Epidermal melanocyte (primary cell): ENCODE results near the gene OXNAD1.

Experiments
- DNase-seq: peaks from one replicate; pipeline ENCODE4 v3.0.0; 2011; ENCODE audit warnings: low spot score; ENCODE audit not compliant: insufficient read length

OXNAD1 gene

DNA sequence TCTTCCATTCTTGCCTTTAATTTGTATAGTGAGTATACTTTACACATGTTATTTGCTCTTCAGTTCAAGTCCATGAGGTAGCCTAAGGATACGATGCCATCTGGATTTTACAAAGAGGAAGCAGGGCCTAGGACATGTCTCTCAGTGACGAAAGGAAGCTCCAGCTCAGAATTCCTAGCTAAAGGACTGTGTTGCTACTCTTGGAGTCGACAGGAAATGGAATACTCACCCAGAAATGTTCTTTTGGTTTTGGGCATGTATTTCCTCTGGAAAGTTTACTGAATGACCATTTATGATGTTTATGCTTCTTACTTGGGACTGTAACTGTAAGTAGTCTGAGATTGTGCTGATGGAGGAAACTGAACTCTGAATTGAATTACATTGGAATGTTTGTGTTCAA lies 12.5 kb downstream of the OXNAD1 start:
- no peak for DNase-seq

DNA sequence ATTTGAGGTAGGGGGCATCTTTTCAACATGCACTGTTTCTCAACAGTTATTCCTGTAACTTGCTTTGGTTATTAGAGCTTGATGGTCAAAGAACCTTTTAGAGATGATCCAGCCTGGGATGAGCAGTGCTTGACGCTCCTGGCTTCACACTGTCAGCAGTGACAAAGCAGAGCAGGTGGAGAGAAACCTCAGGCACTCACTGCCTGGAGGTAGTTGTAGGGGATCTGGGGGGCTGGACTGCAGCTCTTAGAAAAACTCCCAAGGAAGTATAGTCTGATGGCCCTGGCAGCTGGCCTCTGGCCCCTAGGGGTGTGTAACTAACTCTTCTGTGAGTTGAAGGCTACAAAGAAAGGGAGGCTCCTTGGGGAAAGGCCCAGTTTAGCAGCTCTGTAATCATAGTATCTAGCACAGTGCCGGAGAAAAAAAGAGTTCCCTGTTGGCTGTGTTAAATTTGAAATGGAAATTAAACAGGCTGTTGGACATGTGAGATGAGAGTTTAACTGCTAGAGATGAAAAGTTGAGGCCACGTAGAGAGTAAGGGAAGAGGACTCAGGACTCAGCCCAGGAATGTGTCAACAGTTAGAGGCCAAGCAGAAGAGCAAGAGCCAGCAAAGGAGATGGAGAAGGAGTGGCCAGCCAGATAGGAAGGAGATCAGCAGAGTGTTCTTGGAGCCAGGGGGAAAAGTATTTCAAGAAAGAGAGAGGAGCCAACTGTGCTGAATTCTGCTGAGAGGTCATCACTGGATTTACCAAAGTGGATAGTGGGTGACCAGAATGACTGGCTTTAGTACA lies 14.2 kb downstream of the OXNAD1 start:
- DNase-seq = no peak

DNA sequence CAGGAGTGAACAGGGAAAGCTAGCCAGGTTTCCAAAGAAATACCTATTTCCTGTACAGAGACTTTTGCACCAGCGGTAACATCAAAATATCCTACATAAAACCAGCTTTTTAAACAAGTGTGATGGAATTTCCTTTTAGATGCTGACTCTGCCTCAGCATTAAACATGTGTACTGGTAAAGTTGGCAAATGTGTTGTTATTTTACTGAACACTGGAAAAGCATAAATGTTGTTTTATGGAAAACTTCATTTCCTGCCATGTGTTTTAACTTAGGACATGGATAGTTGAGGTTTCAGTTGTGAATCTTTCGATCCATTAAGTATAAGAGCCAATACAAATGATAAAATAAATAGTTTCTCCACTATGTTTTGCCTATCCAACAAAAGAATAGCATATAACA lies 15.7 kb downstream of the OXNAD1 start:
- DNase-seq = no peak

DNA sequence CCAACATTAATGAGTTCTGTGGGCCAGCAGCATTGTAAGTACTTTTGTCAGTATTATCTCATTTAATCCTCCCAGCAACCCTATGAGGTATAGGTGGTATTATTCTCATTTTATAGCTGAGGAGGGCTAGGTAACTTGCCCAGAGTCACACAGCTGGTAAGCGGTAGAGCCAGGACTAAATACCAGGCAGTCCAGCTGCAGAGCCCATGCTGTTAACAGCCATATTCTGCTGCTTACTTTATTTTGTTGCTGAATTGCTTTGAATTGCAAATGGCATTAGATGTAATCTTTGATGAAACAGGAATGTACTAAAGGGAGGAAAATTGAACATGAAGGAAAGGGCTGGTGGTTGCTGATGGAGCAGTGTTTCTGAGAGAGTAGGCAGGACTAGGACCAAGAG lies 19.6 kb downstream of the OXNAD1 start:
- no peak for DNase-seq

DNA sequence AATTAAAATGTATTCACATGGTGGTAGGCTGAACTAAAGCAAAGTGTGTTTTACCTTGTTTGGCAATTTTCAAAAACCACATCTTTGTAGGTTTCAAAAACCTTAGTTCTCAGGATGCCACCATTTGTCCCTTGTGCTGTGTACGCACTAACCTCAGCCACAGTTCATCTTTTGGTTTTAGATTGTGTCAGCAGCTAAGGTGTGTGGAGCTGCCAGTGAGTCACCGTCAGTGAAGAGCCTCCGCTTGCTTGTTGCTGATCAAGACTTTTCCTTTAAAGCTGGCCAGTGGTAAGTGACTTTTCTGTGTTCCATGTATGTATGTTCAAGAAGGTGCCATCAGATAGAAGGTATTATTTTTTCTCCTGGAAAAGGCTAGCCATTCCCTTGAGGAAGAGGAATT lies 21.1 kb downstream of the OXNAD1 start:
- DNase-seq = no peak

DNA sequence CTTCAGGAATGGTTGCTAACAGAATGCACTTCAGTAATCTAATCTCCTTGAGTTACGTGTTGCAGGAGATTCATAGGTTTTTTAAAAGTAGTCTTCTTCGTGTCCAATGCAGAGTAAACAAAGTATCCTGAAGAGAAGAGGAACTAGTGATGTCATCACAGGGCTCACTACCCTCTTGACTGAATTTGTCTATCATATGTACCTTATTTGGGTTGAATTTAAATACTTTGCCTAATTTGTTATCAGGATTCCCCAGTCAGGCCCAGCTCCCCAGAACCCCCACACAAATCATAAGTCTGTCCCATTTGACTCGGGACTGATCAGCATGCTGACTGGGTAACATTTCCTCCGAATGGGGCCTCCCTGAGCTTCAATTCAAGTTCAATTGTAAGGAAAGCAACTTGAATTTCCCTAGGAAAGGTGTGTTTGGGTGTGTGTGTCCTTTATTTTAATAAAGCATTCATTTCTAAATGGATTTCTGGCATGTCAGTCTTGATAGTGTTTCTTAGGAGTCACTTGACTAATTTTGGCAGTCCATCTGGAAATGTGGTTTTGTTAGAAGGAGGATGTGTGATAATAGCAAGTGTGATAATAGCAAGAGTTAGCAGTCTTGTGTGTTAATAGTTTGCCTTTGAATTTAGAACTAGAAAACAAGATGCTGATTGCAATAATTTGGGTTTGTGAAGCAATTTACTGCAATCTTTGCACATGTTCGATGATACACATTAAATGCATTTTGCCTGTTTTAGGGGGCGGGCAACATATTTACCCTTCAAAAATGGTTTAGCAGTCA lies 21.9 kb downstream of the OXNAD1 start:
- DNase-seq = no peak

DNA sequence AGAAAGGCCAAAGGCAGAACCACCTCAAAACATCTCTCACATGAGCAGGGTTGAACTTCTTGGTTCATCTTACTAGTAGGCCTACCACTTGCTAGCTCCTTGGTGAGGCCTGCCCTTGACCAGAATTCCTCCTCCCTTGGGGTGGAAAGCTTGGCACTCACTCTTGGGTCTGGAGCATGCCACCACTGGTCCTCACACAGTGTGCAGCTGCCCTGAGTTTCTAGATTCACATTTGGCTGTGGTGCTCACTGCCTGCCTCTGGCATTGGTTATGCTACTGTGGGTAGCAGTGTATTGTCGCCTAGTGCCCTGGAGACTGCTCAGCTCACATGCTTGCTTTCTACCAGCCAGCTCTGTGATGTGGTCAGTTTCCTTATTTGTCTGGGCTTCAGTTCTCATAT lies 23.7 kb downstream of the OXNAD1 start:
- no peak for DNase-seq

DNA sequence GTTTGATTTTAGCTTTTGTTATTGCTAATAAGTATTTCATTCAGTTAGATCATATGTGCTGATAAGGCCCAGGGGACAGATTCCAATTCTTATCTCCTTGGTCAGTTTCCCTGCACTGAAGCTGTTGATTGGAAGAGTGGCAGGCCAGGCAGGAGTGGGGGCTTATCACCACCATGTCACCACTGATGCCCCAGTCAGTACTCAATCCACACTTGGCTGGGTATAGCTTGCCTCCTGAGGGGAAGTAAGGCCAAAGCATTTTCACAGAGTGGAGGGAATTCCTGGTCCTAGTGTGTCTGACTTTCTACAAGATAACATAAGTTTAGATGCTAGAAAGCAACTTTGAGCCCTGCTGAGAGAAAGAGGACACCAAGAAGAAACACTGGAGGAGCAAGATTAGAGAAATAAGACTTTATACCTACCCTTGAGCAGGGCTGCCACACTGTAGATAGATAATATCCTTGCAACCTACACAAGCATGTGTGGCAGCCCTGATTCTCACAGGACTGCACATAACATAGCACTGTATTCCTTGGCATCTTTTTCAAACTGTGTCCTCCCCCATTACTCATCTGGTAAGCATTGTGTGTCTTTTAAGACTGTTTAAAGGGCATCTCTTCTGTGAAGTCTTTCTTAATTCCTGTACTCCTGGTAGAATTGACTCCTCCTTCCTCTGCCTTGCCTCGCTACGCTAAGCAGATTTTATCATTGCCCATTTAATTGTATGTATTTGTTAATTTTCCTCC lies 24.3 kb downstream of the OXNAD1 start:
- no peak for DNase-seq

DNA sequence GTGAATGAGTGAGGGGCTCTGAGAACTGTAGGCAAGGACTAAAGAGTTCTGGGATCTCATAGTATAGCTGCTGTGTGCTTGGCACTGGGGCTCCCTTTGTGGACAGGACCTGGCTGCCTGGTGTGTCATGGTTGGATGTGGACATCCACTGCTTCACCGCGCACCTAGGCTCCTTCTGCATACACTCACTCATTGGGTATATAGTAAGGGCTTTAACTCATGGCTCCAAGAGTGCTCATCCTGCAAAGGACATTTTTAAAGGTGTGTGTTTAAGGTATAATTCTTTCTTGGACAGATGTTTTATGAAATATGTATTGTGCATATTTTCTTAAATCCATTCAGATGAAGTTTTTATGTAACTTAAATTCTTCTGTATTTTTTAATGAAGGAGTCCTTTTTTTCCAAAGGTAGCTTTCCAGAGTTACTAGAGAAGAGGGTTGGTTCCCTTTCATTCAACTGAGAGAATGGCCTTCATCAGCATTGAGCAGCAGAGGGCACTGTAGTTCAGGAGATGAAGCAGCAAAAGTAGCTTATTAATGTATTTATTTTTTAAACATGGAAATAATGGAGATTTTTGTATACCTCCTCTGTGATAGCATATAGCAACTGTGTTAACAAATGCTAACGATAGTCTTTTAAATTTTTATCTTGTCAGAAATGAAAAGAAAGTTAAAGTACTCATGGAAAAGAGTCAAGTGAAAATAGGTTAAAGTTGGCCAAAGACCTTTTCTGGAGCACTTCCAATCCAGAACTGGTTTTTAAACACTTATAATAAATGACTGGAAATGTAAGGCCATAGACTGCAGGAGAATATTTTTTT lies 25.2 kb downstream of the OXNAD1 start:
- DNase-seq = no peak

DNA sequence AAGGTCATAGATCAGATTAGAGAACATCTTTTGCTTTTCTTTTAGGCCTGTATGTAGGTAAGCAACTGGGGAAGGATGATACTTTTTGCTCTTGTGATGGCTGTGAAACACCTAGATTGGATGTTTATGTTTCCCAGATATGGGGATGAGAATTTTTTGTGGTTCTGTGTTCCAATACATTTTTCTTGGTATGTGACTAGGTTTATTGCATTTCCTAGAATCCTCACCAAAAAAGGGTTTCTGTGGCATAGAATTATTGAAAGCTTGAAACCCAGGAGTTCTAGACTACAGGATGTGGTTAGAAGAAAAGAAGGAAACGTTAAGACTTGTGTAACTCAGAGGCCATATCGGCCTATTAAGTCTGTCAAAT lies 25.8 kb downstream of the OXNAD1 start:
- no peak for DNase-seq

DNA sequence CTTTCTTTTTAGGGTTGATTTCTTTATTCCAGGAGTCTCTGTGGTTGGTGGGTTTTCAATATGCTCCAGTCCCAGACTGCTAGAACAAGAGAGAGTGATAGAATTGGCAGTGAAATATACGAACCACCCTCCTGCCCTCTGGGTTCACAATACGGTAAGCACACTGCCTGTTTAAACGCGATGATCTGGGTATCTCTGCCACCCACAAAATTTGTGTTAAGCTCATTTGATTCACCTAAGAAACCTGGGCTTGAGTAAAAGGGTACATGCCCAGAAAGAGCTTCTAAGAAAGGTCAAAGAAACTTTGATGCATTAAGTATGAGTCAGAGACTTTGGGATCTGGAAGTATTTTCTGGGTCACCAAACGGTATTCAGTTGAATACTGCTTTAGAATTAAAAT lies 29.8 kb downstream of the OXNAD1 start:
- DNase-seq = no peak

DNA sequence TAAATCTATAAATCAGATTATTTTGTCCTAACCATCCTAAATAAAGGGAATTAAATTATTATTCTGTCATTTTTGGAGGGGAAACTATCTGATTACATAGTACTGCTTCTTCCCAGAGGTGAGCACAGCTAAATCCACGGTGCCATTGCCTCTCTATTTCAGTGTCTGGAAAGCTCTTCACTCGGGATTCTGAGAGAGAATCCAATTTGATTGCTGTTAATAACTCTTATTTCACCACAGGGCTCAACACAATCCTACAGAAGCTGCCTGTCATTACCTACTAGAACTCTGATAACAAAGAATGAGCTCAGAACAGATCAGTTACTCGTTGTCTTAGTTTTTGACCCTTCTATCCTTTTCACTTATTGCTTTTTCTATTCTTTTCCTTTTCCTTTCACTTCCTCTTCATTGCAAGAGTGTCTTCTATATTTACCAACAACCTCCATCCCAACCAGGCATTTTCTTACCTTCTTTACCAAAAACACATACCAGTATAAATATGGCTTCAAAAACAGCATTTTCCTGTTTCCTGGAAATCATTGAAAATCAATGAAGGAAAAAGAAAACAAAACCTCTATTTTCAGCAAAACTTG lies 30.4 kb downstream of the OXNAD1 start:
- DNase-seq = no peak

DNA sequence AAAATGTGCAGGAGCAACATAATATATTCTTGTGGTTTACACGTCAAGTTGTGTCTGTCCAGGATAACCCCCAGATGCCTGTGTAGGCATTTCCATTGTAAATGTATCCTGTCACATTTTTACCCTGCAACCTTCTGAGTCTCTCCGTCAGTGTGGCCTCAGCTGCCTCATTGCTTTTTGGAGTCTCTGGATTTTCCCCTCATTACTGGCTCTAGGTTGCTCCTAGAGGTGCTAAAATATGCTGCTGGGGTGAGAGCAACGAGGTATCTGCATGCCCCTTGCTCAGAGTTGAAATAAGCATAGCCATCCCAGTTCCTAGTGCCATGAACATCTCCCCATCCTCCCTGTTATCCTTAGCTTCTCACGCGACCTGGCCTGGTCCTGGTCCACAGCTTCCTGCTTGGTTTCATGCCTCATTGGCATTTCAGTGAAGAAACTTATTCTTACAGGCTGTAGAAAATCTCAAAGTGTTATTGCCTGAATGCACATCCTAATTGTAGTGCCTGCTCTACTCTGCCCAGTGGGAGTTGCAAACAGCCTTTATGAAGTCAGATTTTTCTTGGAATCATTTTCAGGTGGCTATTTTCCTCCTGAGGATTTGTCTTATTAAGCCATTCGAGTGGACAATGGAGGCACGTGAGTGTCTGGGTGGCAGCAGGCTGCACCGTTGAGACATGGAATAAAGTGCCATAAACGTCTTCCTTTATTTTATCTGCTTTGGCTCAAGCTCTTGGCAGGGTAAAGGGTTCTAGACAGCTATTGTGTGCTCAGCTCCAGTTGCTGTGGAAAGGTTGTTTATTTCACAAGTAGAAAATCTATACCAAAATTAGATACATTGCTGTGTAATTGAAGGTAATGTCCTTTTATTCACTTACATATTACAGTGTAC lies 33.2 kb downstream of the OXNAD1 start:
- no peak for DNase-seq

DNA sequence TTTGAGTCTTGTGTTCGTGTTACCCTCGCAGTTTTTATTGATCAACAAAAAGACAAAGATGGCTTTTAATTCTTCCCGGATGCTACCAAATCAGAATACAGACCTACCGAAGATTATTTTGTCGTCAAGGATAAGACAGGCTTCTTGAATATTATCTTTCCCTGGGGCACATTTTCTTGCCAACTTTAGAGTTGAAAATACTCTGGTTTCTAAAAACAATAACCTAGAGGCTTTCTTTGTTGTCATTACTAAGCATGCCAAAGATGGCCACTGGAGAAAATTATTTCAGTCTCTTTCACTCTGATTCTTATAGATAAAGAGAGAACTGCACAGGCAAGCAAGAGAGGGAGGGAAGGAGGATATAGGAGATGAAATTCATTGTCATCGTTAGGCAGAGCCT lies 33.9 kb downstream of the OXNAD1 start:
- no peak for DNase-seq

DNA sequence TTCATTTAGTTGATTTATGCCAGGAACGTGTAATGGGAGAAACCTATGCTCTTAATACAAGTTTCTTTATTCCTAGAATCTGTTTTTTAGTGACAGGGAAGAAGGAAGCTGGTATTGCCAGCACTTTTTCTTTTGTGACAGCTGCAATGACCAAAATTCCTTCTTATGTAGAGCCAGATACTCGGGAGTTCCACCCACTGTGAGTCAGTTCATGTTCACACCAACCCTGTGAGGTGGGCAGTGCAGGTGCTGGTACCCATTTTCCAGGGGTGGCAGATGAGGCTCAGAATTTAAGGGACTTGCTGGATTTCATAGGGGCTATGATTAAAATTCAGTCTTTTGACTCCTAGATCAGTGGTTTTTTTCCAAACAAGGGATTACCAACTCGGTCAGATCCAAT lies 34.7 kb downstream of the OXNAD1 start:
- no peak for DNase-seq

DNA sequence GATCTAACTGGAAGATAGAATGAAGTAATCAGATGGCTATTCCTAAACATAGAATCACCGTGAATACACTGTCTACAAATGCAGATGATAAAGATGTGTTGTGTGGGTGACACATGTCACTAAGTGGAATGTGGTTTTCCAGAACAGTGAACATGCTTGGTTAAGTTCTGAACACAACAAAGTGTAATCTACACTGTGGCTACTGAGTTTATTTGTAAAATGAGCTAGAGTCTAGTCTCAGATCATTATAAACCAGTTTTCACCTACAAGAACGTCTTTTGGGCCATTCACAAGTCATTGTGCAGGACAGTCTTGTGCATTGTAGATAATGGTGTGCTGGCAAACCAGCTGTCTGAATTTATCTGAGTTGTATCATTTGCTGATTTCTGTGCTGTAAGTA lies 35.3 kb downstream of the OXNAD1 start:
- no peak for DNase-seq

DNA sequence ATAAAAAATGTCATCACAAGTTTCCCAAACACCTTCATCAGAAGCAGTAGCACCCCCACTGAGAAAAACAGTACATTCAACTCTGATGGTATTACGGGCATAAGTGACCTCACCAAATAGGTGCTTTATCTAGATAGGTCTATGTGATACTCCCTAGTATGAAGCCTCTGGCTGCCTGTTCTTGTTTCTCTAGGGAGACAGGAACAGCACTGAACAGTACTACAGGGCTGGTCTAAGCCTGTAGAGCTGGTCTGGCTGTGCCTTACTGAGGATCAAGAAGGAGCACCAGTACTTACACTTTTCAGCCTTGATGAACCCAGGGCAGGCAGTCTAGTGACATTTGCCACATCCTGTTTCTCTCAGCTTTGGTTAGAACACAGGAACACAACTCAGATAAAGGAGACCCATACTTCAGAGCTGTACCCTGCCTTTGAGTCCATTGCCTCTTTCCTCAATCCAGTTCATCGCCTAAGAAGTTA lies 35.9 kb downstream of the OXNAD1 start:
- no peak for DNase-seq

DNA sequence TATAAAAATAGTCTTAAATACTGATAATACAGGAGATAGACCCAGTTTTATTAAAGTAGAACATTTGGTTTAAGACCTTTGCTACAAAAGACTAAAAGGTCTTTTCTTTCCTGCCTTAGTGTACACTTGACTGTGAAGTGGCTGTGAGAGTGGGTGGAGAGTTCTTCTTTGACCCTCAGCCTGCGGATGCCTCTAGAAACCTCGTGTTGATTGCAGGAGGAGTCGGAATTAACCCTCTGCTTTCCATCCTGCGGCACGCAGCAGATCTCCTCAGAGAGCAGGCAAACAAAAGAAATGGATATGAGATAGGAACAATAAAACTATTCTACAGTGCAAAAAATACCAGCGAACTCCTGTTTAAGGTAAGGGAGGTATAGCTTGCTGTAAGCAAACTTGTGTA lies 36.5 kb downstream of the OXNAD1 start:
- DNase-seq = no peak

DNA sequence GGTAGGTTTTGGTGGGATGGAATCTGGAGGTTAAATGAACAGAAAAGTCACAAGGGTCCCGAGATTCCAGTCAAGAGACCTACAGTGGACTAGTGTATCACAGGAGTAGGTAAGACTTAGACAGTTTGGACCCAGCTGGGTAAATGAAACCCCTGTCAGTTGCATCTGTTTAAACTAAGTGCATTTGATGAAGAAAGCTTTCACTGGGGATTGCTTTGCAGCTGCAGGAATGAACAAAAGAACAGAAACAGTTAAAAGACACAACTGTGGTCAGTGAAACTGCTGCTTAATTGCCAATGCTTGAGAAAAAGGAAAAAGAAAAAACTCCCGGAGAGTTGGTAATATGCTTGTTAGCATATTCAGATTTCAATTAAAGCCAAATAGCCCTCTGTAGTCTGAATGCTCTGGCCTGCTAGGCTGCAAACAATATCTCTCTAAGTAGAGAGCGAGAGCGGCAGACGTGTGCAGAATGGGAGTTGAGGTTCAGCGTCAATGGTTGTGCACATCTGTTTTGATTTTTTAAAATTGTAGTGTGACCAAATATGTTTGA lies 37.1 kb downstream of the OXNAD1 start:
- no peak for DNase-seq
